Measurements from ENCODE around the gene ZNF423. TPM values are rescaled to one million over a fixed set of nuclear protein-coding genes. Genes with fewer than 3 reads are reported as not detected.
"Not testable (repeated sequence)": the region's sequence is repeated elsewhere in the genome, so short reads cannot be mapped to it uniquely, and the experiment has no call there.

Gene ZNF423
- total RNA-seq, 2 experiments from 2014 or later: not detected

DNA sequence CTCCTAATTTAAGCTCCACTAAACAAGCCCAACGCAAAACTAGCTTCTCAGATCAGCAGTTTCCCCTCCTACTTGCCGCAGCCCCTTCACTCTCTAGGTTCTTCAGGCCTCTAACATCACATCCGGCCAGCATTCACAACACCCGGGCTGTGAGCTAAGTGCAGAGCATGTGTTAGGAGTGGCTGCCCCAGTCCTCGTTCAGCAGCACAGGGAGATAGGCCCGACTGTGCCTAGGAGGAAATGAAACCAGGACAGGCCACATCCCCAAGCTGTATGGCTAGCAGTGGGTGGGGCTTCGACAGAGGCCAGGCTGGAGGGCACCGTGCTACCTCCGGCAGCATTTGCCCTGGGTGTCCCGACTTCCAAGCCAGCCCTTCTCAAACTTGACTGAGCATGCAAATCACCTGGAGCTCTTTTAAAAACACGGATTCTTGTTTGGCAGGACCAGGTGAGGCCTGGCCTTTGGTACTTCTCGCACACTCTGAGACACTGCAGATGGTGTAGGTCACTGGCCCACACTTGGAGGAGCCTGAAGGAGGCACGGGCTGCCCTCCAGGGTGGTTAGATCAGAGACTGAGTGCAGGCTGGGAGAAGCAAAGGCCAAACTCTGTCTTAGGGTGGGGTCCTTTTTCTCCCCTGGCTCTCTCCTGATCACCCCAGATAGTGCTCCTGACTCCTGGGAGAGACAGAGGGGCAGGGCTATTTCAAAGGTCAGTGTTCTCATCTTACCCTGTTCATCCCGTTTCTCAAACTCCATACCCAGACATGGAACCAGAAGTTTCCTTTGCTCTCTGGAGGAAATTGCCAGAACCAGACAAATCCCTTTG is 280.4 kb downstream of the ZNF423 start:
- Mint-ChIP-seq H3K36me3 (no peaks in the 10 kb centered on the region), H3K4me1 (ENCODE audit: low read depth) (no peaks in the 10 kb centered on the region), H3K27me3 (no peaks in the 10 kb centered on the region), H3K27ac (no peak overlapping the region), H3K9me3 (no peaks in the 10 kb centered on the region), H3K4me3 (no peak overlapping the region)
- no peak for DNase-seq
- ChIA-PET POLR2A (no interaction called here), CTCF (no interaction called here)
- intact Hi-C loops (cut with micrococcal nuclease): no loop called here

DNA sequence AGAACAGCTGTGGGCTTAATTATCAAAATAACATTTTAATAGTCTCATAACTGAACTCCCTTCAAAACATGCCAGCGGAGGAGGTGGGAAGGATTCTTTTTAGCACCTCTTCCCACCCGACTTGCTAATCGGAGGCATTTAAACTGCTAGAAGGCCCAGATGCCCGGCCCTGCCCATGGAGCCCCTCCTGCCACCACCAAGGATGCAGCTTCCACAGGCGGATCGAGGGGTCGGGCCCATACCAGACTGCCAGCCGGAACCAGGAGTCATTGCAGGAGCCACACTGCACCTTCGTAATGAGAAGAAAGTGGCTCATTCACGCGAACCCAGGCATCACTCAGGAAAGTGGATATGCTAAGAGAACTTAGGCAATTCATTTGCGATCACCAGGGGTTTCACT is 281.1 kb downstream of the ZNF423 start:
- Mint-ChIP-seq H3K4me1 (ENCODE audit: low read depth) (no peaks in the 10 kb centered on the region), H3K9me3 (no peaks in the 10 kb centered on the region)
- CTCF ChIA-PET: no interaction called here

DNA sequence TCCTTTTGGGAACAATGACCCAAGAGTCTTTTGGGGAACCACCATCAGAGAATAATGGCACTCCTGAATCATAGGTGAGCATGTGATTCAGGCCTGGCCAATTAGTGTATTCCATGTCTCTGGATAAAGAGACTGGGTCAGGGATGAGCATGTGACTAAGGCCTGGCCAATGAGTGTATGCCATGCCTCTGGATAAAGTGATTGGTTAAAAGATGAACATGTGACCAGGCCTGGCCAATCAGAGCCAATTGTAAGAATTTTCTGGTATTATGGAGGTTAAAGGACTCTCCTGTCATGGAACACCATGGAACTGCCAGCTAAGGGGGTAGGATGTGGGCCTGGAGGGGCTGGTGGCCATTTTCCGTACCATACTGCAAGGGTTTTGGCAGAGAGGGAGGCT is 288.0 kb downstream of the ZNF423 start:
- CTCF ChIA-PET: no interaction called here

More for the DNA sequence above, 281.1 kb downstream of the ZNF423 start:
- POLR2A ChIA-PET: no interaction called here
- intact Hi-C loops (cut with micrococcal nuclease): no loop called here
- Mint-ChIP-seq H3K4me3 (no peak overlapping the region), H3K36me3 (no peaks in the 10 kb centered on the region), H3K27ac (no peak overlapping the region), H3K27me3 (no peaks in the 10 kb centered on the region)
- DNase-seq: no peak

DNA sequence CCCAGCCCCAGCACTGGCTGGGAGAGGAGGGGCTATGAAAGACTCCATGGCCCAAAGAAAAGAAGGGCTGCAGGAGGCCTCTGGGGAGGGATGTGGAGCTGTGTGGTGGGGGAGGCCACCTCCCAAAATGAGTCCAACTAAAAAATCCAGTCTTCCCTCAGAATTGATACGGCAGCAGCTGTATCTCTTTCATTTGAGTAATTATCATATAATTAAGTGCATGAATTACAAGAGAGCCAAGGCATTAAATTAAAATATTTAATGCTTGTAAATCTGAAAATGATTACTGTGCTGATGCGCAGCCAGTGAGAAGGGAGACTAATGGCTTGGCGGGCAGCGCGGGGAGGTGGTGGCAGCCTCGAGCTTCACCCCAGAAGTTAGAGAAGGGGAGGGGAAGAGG is 289.5 kb downstream of the ZNF423 start:
- Mint-ChIP-seq H3K27ac (no peak overlapping the region), H3K4me1 (ENCODE audit: low read depth) (no peaks in the 10 kb centered on the region), H3K36me3 (no peaks in the 10 kb centered on the region), H3K27me3 (no peaks in the 10 kb centered on the region), H3K9me3 (no peaks in the 10 kb centered on the region), H3K4me3 (no peak overlapping the region)
- no peak for DNase-seq
- ChIA-PET CTCF (interaction anchor here (0.6 kb wide), 1 partner anchor 1024 kb away, joined by 3 read pairs; no protein-coding TSS in a partner anchor), POLR2A (no interaction called here)
- intact Hi-C loops (cut with micrococcal nuclease): no loop called here

More for the DNA sequence above, 288.0 kb downstream of the ZNF423 start:
- no peaks in the 10 kb centered on the region for H3K4me1 Mint-ChIP-seq (ENCODE audit: low read depth)
- intact Hi-C loops (cut with micrococcal nuclease): no loop called here
- no peak for DNase-seq
- H3K9me3 Mint-ChIP-seq: no peaks in the 10 kb centered on the region
- H3K27me3 Mint-ChIP-seq: no peaks in the 10 kb centered on the region
- no peak overlapping the region for H3K4me3 Mint-ChIP-seq
- POLR2A ChIA-PET: no interaction called here
- no peak overlapping the region for H3K27ac Mint-ChIP-seq
- H3K36me3 Mint-ChIP-seq: no peaks in the 10 kb centered on the region

DNA sequence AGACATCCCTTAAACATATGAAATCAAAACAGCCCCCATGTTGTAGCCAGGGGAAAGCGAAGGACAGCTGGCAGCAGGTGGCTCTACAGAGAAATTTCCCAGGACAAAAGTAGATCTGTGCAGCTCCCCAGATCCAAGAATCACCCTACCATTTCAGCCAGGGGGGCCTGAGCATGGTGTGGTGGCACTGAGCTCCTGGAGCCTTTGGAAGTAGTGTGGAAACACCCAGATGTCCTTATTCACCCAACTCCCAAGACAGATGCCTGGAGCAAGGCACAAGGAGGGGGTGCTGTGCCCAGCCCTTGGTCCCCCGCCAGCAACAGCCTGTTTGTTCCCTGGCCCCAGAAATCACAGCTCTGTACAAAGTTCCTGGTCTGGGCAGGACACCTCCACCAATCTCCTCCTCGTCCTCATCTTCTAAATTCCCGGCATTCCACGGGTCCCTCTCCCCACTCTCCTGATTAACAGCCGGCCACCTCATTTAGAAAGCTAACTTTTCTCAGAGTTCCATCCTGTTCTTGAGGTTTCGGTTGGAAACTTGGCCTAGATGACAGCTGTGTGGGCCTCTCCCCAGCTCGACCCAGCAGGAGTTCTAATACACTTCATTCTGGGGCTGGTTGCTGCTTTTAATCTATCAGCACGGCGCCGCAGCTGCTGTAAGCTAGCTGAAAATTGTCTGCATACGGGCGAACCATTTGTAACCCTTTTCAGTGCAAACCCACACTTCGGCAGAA is 291.2 kb downstream of the ZNF423 start:
- POLR2A ChIA-PET: no interaction called here
- no peaks in the 10 kb centered on the region for H3K27me3 Mint-ChIP-seq
- H3K27ac Mint-ChIP-seq: no peak overlapping the region
- H3K36me3 Mint-ChIP-seq: no peaks in the 10 kb centered on the region
- no peaks in the 10 kb centered on the region for H3K9me3 Mint-ChIP-seq
- H3K4me3 Mint-ChIP-seq: no peak overlapping the region
- no peak for DNase-seq
- CTCF ChIA-PET: no interaction called here
- no peaks in the 10 kb centered on the region for H3K4me1 Mint-ChIP-seq (ENCODE audit: low read depth)
- intact Hi-C loops (cut with micrococcal nuclease): no loop called here

DNA sequence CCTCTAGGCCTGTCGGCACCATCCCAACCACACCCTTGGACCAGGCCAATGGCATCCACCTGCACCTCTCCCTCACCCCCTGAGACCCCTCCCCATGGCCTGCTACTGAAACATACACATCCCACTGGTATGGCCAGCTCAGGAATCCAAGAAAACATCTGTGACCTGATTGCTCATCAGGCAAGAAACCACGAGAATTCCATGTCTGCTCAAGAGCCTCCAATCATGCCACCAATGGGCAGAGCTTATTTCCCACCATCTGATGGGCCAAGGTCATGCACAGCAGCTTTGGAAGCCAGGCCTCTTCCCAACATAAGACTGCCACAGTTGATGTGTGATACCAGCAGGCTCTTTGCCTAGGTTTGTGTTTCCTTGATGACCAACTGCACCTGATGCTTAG is 292.2 kb downstream of the ZNF423 start:
- Mint-ChIP-seq H3K27me3 (no peaks in the 10 kb centered on the region), H3K27ac (no peak overlapping the region), H3K4me3 (no peak overlapping the region), H3K36me3 (no peaks in the 10 kb centered on the region), H3K4me1 (ENCODE audit: low read depth) (no peaks in the 10 kb centered on the region), H3K9me3 (no peaks in the 10 kb centered on the region)
- ChIA-PET POLR2A (no interaction called here), CTCF (no interaction called here)
- no peak for DNase-seq
- intact Hi-C loops (cut with micrococcal nuclease): no loop called here

DNA sequence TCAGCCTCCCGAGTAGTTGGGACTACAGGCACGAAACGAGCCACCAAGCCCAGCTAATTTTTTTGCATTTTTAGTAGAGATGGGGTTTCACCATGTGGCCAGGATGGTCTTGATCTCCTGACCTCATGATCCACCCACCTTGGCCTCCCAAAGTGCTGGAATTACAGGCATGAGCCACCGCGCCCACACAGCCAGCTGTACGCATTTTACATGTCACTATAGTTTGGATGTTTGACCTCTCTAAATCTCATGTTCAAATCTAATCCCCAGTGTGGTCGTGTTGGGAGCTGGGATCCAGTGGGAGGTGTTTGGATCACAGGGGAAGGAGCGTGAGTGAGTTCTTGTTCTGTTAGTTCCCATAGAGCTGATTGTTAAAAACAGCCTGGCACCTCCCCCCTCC is 293.0 kb downstream of the ZNF423 start:
- CTCF ChIA-PET; H3K9me3 Mint-ChIP-seq; H3K4me3 Mint-ChIP-seq; H3K36me3 Mint-ChIP-seq; H3K27ac Mint-ChIP-seq; POLR2A ChIA-PET; intact Hi-C loops (cut with micrococcal nuclease); H3K27me3 Mint-ChIP-seq; DNase-seq; H3K4me1 Mint-ChIP-seq (ENCODE audit: low read depth): not testable (repeated sequence)

DNA sequence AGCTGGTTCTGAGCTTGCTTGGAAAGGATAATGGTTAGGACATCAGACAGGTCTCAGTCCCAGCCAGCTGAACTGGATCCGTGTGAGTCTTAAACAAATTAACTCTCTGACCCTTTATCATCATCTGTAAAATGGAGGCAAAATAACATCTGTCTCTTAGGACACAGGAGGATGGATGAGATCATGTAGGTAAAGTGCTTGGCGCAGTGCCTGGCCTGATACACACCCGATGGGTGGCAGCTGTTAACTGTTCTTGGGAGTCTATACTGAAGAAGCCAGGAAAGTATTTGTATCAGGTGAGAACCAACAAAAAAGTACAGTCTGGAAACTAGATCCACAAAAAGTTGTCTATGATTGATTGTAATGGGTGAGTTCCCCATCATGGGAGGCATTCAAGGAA is 293.7 kb downstream of the ZNF423 start:
- H3K27ac Mint-ChIP-seq: no peak overlapping the region
- no peak overlapping the region for H3K4me3 Mint-ChIP-seq
- no peaks in the 10 kb centered on the region for H3K4me1 Mint-ChIP-seq (ENCODE audit: low read depth)

DNA sequence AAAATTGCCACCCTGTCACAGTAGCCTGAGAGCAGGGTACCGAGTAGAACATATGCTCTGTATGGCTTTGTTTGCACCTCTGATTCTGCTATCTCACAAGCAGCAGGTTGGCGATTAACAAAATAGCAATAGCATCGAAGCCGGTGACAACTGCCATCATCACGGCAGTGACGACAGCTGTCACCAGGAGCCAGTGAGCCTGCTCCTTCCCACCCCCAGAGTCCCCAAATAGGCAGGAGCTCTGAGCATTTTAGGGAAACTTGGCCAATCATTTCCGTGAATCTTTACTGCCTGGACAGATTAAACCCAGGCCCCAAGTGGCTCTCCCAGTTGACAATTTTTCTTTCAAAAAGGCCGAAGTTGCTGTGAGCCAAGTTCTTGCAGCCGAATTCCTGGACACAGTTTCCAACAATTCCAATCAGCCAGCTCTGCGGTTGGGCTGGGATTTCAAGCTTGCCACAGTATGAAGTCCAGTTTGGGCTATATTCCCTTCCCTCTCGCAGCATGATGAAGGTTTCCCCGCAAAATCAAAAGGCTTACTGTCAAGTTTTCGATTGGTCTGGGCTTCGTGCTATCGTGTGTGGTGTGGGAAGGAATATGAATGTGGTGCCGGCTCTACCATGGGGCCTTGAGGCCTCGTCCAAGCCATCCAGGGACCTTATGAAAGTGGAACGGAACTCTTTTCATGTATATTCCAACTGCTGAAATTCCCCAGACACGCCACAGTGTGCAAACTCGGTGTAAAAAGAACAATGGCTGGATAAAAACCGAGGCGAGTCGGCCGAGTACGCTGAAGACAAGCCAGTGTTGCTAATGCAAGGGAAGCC is 295.7 kb downstream of the ZNF423 start:
- Mint-ChIP-seq H3K4me3 (no peak overlapping the region), H3K27me3 (no peaks in the 10 kb centered on the region), H3K9me3 (no peaks in the 10 kb centered on the region), H3K4me1 (ENCODE audit: low read depth) (no peaks in the 10 kb centered on the region), H3K27ac (no peak overlapping the region), H3K36me3 (no peaks in the 10 kb centered on the region)
- ChIA-PET CTCF (no interaction called here), POLR2A (no interaction called here)
- intact Hi-C loops (cut with micrococcal nuclease): no loop called here
- no peak for DNase-seq

More for the DNA sequence above, 293.7 kb downstream of the ZNF423 start:
- ChIA-PET CTCF (no interaction called here), POLR2A (no interaction called here)
- Mint-ChIP-seq H3K9me3 (no peaks in the 10 kb centered on the region), H3K36me3 (no peaks in the 10 kb centered on the region), H3K27me3 (no peaks in the 10 kb centered on the region)
- DNase-seq: no peak
- intact Hi-C loops (cut with micrococcal nuclease): no loop called here

DNA sequence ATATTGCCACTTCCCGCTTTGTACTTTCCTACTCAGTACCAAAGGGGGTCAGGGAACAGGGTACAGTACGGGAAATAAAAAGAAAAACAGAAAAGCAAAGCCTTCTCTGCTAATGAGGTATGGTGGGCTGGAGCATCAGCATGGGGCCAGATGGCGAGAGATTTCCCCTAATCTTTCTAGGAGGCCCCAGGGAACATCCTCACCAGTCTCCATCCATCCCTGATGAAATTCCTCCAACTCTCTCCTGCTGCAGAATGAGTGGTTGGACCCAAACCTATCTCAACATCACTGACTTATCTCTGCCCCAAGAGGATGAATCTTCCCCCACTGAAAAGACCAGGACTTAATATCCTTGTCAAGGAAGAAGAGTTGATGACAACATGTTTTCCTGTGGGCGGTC is 296.7 kb downstream of the ZNF423 start:
- DNase-seq: no peak
- no peak overlapping the region for H3K4me3 Mint-ChIP-seq
- no peaks in the 10 kb centered on the region for H3K9me3 Mint-ChIP-seq
- no peaks in the 10 kb centered on the region for H3K36me3 Mint-ChIP-seq
- ChIA-PET CTCF (no interaction called here), POLR2A (no interaction called here)
- no peak overlapping the region for H3K27ac Mint-ChIP-seq
- H3K4me1 Mint-ChIP-seq (ENCODE audit: low read depth): no peaks in the 10 kb centered on the region
- intact Hi-C loops (cut with micrococcal nuclease): no loop called here
- H3K27me3 Mint-ChIP-seq: peaks cover 1% of the 10 kb centered on the region

DNA sequence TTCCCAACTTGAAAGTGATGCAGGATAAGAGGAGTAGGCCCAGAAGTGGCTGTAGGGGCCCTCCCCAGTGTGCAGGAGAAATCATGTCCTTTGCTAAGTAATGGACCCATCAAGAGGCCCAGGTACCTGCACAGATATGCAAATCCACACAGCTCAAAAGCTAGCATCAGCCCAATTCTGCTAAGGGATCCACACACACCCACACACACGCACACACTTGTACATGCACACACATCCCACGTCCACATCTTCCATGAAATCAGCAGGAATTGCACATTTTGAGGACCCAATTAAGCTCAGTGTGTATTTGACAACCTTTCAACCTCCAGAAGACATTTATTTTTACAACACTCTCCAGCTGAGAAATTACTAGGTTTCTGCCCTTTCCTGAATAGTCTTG is 297.5 kb downstream of the ZNF423 start:
- CTCF ChIA-PET: no interaction called here
- H3K27me3 Mint-ChIP-seq: peaks cover 3% of the 10 kb centered on the region

DNA sequence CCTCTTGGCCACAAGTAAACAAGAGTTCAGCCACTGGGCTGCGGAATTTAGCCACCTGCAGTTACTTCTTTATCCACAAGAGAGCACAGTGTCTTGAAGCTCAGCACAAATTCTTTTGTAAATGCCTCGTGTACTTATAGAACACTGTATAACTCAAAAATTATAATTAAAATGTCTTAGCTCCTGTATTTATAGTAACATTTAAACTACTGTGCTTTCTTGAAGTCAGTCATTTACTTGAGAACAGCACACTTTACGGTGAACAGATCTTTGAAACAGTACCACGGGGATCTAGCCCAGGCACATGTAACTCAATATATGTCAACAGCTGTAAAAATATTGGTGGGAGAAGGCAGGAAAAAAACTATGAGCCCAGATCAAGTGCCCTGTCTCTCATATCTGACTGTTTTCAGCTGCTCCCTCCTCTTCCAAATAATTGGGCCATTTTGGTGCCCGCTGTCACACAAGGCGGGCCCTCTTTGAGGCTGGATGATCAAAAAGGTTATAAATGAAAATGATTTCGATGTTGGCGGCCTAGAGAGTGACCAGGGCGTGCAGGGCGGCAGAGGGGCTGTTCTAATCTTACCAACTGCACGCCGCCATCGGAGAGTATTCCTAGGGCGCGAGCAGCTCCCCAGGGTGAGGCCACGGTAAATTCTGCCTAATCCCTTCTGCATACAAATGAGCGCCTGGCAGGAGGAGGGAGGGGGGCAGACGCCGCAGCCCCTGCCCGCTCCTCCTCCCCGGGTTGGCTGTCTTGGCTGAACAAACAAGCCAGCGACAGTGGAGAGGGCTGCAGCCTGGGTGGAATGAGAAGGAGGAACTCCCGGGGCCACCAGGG is 299.1 kb downstream of the ZNF423 start:
- intact Hi-C loops (cut with micrococcal nuclease): no loop called here
- Mint-ChIP-seq H3K9me3 (no peaks in the 10 kb centered on the region), H3K27ac (no peak overlapping the region), H3K4me3 (no peak overlapping the region), H3K4me1 (ENCODE audit: low read depth) (no peaks in the 10 kb centered on the region), H3K36me3 (no peaks in the 10 kb centered on the region), H3K27me3 (peaks cover 3% of the 10 kb centered on the region)
- DNase-seq: no peak
- ChIA-PET CTCF (no interaction called here), POLR2A (no interaction called here)

More for the DNA sequence above, 297.5 kb downstream of the ZNF423 start:
- DNase-seq: no peak
- POLR2A ChIA-PET: no interaction called here
- intact Hi-C loops (cut with micrococcal nuclease): no loop called here
- H3K27ac Mint-ChIP-seq: no peak overlapping the region
- no peaks in the 10 kb centered on the region for H3K9me3 Mint-ChIP-seq
- no peaks in the 10 kb centered on the region for H3K4me1 Mint-ChIP-seq (ENCODE audit: low read depth)
- no peaks in the 10 kb centered on the region for H3K36me3 Mint-ChIP-seq
- no peak overlapping the region for H3K4me3 Mint-ChIP-seq

Measured in activated CD4-positive, alpha-beta memory T cell treated with anti-CD3 and anti-CD28 coated beads for 36 hours (primary cell).